Body of pancreas (tissue), 4 donors: ENCODE results near the gene GNG4. TPM values are rescaled to one million over a fixed set of nuclear protein-coding genes. Genes with fewer than 3 reads are reported as not detected.

Source experiments
- ATAC-seq: fragments of 150-250 bp; one replicate; pipeline ENCODE4 v1.9.1; 2016
- DNase-seq, 4 donors: peaks; one replicate each; pipeline ENCODE4 v3.0.0-alpha.2; 2019
- H3K27ac ChIP-seq, 4 donors: fragments of 200-600 bp; sonication (generic); 1 replicate in 3 of 4; 2 replicates in 1 of 4; pipeline versions ENCODE4 v1.5.1 to v1.6.1; 2016 to 2019; ENCODE audit warnings: mild to moderate bottlenecking in 1 of 4, mixed read lengths in 1 of 4, moderate library complexity in 1 of 4
- H3K27me3 ChIP-seq, 2 donors: fragments of 200-600 bp; sonication (generic); one replicate each; pipeline ENCODE4 v1.6.0; 2016; ENCODE audit warnings: mild to moderate bottlenecking in 1 of 2
- H3K36me3 ChIP-seq, 2 donors: fragments of 200-600 bp; sonication (generic); replicated peaks in 1 of 2; 2 replicates each; pipeline ENCODE4 v1.5.1; 2016; ENCODE audit warnings: low read depth in 2 of 2; ENCODE audit not compliant: insufficient read depth in 1 of 2
- H3K4me1 ChIP-seq: fragments of 200-600 bp; sonication (generic); one replicate; pipeline ENCODE4 v1.6.0; 2016
- H3K4me3 ChIP-seq, 2 donors: fragments of 200-600 bp; sonication (generic); 1 replicate in 1 of 2; 2 replicates in 1 of 2; pipeline ENCODE4 v1.5.1; 2016 to 2019
- H3K9me3 ChIP-seq, 3 donors: fragments of 200-600 bp; sonication (generic); 1 replicate in 2 of 3; 2 replicates in 1 of 3; pipeline ENCODE4 v1.5.1; 2016
- CTCF ChIP-seq, 7 experiments: fragments of 450-650 bp in 4 of 7; fragments of 200-600 bp in 3 of 7; sonication (generic) in 3 of 7; IDR thresholded peaks; one replicate each; pipeline ENCODE4 v1.5.1; 2016 to 2019; ENCODE audit warnings: antibody characterized with exemption in 7 of 7
- POLR2A ChIP-seq, 3 donors: fragments of 450-650 bp; IDR thresholded peaks; one replicate each; pipeline ENCODE4 v1.6.1; 2016; ENCODE audit warnings: antibody characterized with exemption in 3 of 3, mild to moderate bottlenecking in 2 of 3
- WGBS, 2 donors: methylation state at CpG; one replicate each; pipeline ENCODE4 v1.1.5; 2017; 5-methylcytosine and 5-hydroxymethylcytosine counted together
- intact Hi-C: fragments of 100-400 bp; cut with DNase I; formaldehyde crosslinking; loops from one replicate; pipeline ENCODE4 v1.15.1; 2023
- total RNA-seq, 2 donors: library from RNA; depleted of rRNA; stranded (reverse); fragments of >200 nt; gene quantifications; one replicate each; pipeline ENCODE4 v1.1.0, GENCODE V29; 2016

The GNG4 gene
- total RNA-seq, 2 donors from 2014 or later, result 0.66 to 3.1 TPM

DNA sequence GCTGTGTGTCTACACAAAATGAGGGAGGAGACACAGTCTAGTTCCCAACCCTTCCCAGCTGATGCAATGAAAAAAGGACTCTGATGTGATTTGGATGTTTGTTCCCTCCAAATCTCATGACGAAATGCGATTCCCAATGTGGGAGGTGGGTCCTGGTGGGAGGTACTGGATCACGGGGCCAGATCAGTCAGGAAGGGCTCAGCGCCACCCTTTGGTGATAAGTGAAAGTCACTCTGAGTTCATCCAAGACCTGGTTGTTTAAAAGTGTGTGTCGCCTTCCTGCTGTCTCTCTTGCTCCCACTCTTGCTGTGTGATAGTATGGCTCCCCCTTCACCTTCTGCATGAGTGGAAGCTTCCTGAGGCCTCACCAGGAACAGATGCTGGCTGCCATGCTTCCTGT is 63.2 kb downstream of the GNG4 start:
- ATAC-seq (no peak), DNase-seq (no peak)
- Histone ChIP-seq H3K4me1 (no peaks in the 10 kb centered on the region), H3K9me3 (peaks cover 0 to 10% (median 0%) of the 10 kb centered on the region in 3 donors), H3K4me3 (no peak overlapping the region), H3K27me3 (no peaks in the 10 kb centered on the region), H3K27ac (no peak overlapping the region), H3K36me3 (no peaks in the 10 kb centered on the region)
- intact Hi-C loops, result no loop called here
- WGBS, 2 donors, result 64 to 82% methylated on average over 5 of the region's 5 CpGs
- TF ChIP-seq CTCF (IDR thresholded peaks at IDR 0.05), result no peak
- TF ChIP-seq POLR2A (IDR thresholded peaks at IDR 0.05), result no peak

DNA sequence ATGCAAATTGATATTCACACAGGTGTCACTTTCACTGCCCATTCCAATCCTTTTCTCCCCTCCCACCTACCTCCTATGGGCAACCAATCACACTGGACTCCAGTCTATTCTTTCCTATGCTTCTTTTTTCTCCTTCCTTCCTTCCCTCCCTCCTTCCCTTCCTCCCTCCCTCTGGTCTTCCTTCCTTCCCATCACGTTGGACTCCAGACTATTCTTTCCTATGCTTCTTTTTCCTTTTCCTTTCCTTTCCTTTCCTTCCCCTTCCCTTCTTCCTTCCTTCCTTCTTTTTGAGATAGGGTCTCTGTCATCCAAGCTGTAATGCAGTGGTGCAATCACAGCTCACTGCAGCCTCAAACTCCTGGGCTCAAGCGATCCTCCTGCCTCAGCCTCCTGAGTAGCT is 64.6 kb downstream of the GNG4 start:
- WGBS, 2 donors, result 62 to 65% methylated on average over 2 of the region's 2 CpGs
- intact Hi-C loops, result no loop called here
- H3K27me3 ChIP-seq, result no peaks in the 10 kb centered on the region
- DNase-seq (no peak), ATAC-seq (no peak)
- no peak for TF ChIP-seq POLR2A (IDR thresholded peaks at IDR 0.05)
- TF ChIP-seq CTCF (IDR thresholded peaks at IDR 0.05), result no peak
- no peak overlapping the region for H3K27ac ChIP-seq
- peaks cover 0 to 10% (median 0%) of the 10 kb centered on the region in 3 donors for H3K9me3 ChIP-seq
- H3K4me3 ChIP-seq, result no peak overlapping the region
- no peaks in the 10 kb centered on the region for H3K36me3 ChIP-seq
- H3K4me1 ChIP-seq, result no peaks in the 10 kb centered on the region

DNA sequence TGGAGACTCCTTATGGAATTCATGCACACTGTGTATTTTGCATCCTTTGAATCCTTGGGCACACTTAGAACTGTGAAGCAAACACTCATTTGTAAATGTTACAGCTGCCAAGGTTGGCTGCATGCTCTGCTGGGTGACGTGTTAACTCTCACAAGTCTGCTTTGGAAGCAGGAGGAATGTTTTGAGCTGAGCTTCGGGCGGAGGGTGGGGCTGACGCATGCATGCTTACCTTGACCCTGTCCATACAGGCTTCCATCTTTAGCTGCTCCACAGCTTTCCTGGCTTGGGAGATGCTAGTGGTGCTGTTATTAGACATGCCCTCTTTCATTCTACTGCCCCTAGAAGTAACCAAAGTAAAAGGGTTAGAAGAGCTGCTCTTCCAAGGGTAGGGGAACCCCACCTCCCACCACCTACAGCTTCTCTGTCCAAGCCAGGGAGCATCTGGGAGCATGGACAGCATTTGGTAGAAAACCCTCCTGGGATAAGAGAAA is 66.0 kb downstream of the GNG4 start:
- TF ChIP-seq CTCF (IDR thresholded peaks at IDR 0.05) (no peak), POLR2A (IDR thresholded peaks at IDR 0.05) (no peak)
- no peak for ATAC-seq
- intact Hi-C loops, result no loop called here
- Histone ChIP-seq H3K27me3 (no peaks in the 10 kb centered on the region), H3K27ac (no peak overlapping the region), H3K36me3 (no peaks in the 10 kb centered on the region), H3K4me1 (no peaks in the 10 kb centered on the region), H3K4me3 (no peak overlapping the region), H3K9me3 (peaks cover 0 to 3% (median 0%) of the 10 kb centered on the region in 3 donors)
- no peak for DNase-seq
- WGBS, 2 donors, result 47 to 58% methylated on average over 4 of the region's 4 CpGs

DNA sequence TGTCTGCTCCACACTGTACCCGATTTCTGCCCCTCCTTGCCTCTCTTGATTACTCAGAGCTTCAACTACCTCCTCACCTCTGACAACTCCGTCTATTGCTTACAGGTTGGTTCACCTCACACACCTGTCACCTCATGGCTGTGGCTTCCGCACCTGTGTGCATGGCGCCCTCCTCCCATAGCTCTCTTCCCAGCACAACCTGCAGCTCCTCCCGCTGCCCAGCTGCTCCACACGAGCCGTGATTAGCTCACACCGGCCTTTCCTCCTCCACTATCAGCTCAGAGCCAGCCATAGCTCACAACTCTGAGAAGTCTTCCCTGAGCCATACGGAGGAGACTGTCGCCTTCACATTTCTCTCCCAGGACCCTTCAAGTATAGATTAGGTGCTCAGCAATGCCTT is 67.5 kb downstream of the GNG4 start:
- ATAC-seq (no peak), DNase-seq (no peak)
- TF ChIP-seq CTCF (IDR thresholded peaks at IDR 0.05) (no peak), POLR2A (IDR thresholded peaks at IDR 0.05) (no peak)
- no peaks in the 10 kb centered on the region for H3K4me1 ChIP-seq
- WGBS, 2 donors, result 59 to 63% methylated on average over 10 of the region's 10 CpGs
- no peaks in the 10 kb centered on the region for H3K36me3 ChIP-seq
- H3K4me3 ChIP-seq, result no peak overlapping the region
- intact Hi-C loops, result no loop called here
- H3K27me3 ChIP-seq, result no peaks in the 10 kb centered on the region
- H3K9me3 ChIP-seq, result no peaks in the 10 kb centered on the region
- H3K27ac ChIP-seq, result no peak overlapping the region

GRCh38 chr1:235579891-235580290 is 69.7 kb downstream of the GNG4 start:
- Histone ChIP-seq H3K27ac (no peak overlapping the region), H3K4me3 (no peak overlapping the region), H3K4me1 (no peaks in the 10 kb centered on the region), H3K36me3 (no peaks in the 10 kb centered on the region), H3K27me3 (no peaks in the 10 kb centered on the region), H3K9me3 (no peaks in the 10 kb centered on the region)
- intact Hi-C loops, result no loop called here
- DNase-seq (no peak), ATAC-seq (no peak)
- TF ChIP-seq POLR2A (IDR thresholded peaks at IDR 0.05) (no peak), CTCF (IDR thresholded peaks at IDR 0.05) (no peak)
- WGBS, 2 donors, result 81 to 85% methylated on average over 3 of the region's 3 CpGs
